Smooth muscle cell (in vitro differentiated cells): ENCODE results near the gene RAD51B. TPM values are rescaled to one million over a fixed set of nuclear protein-coding genes. Genes with fewer than 3 reads are reported as not detected.
A peak's percentile ranks its signal among the peaks of the same experiment; 100 is the strongest.

Source experiments
- DNase-seq: peaks from one replicate; lab custom pipeline; 2025; ENCODE audit not compliant: unreplicated experiment; lab: John Stamatoyannopoulos, UW
- H2AFZ ChIP-seq: fragments of 200-600 bp; sonication (generic); 2 replicates; pipeline ENCODE4 v1.6.0; 2016; ENCODE audit warnings: antibody characterized with exemption, low read depth, mild to moderate bottlenecking
- H3F3A ChIP-seq: fragments of 200-600 bp; sonication (generic); 2 replicates; pipeline ENCODE4 v1.6.0; 2017; ENCODE audit warnings: antibody characterized with exemption, low read depth
- H3K27ac ChIP-seq: fragments of 200-600 bp; sonication (generic); 2 replicates; pipeline ENCODE4 v1.5.1; 2016; ENCODE audit warnings: low read depth, mild to moderate bottlenecking
- H3K27me3 ChIP-seq: fragments of 200-600 bp; sonication (generic); 2 replicates; pipeline ENCODE4 v1.6.1; 2016; ENCODE audit warnings: low read depth, mild to moderate bottlenecking
- H3K36me3 ChIP-seq: fragments of 200-600 bp; sonication (generic); 2 replicates; pipeline ENCODE4 v1.5.1; 2016; ENCODE audit warnings: low read depth
- H3K4me1 ChIP-seq: fragments of 200-600 bp; sonication (generic); 2 replicates; pipeline ENCODE4 v1.5.1; 2016; ENCODE audit warnings: low read depth
- H3K4me2 ChIP-seq: fragments of 200-600 bp; sonication (generic); 2 replicates; pipeline ENCODE4 v1.6.0; 2016; ENCODE audit warnings: mild to moderate bottlenecking
- H3K4me3 ChIP-seq: fragments of 200-600 bp; sonication (generic); 2 replicates; pipeline ENCODE4 v1.5.1; 2016; ENCODE audit warnings: mild to moderate bottlenecking
- H3K79me2 ChIP-seq: fragments of 200-600 bp; sonication (generic); 2 replicates; pipeline ENCODE4 v1.6.0; 2016; ENCODE audit warnings: low read depth, mild to moderate bottlenecking
- H3K9ac ChIP-seq: fragments of 200-600 bp; sonication (generic); 2 replicates; pipeline ENCODE4 v1.6.0; 2016; ENCODE audit warnings: low read depth
- H3K9me3 ChIP-seq: fragments of 200-600 bp; sonication (generic); replicated peaks from 2 replicates; pipeline ENCODE4 v1.5.1; 2016; ENCODE audit warnings: low read depth
- H4K20me1 ChIP-seq: fragments of 200-600 bp; sonication (generic); 2 replicates; pipeline ENCODE4 v1.6.0; 2016; ENCODE audit warnings: low read depth
- CTCF ChIP-seq: fragments of 200-600 bp; sonication (generic); IDR thresholded peaks from 2 replicates; pipeline ENCODE4 v1.5.1; 2017; ENCODE audit warnings: borderline replicate concordance, mild to moderate bottlenecking, antibody characterized with exemption; ENCODE audit not compliant: insufficient read depth, poor library complexity, severe bottlenecking
- WGBS: methylation state at CpG from one replicate; pipeline ENCODE4 v1.1.7; 2016; ENCODE audit warnings: low lambda C conversion rate; 5-methylcytosine and 5-hydroxymethylcytosine counted together
- polyA plus RNA-seq: library from polyadenylated mRNA; unstranded; fragments of >200 nt; fragmentation: Nextera tagmentation; extraction: Ambion mirVana; gene quantifications from 2 replicates; pipeline ENCODE4 v1.2.1, GENCODE V29; 2016
- total RNA-seq: library from RNA; depleted of rRNA; stranded (reverse); fragments of >200 nt; gene quantifications from 2 replicates; pipeline ENCODE4 v1.2.3, GENCODE V29; 2014

Gene RAD51B
- total and polyA plus RNA-seq, 2 experiments from 2014 or later, result 4.6 to 5.3 TPM

GRCh38 chr14:68235011-68235410 is 415.4 kb downstream of the RAD51B start:
- H3K9ac ChIP-seq, result no peak overlapping the region
- peak overlapping the region; percentile 97 for H3K27ac ChIP-seq
- WGBS, result 53% methylated on average over 3 of the region's 3 CpGs
- H3K4me1 ChIP-seq, result peaks cover 33% of the 10 kb centered on the region
- no peak for DNase-seq
- TF ChIP-seq CTCF, result no peak
- no peaks in the 10 kb centered on the region for H3K79me2 ChIP-seq
- peaks cover 27% of the 10 kb centered on the region for H3F3A ChIP-seq
- H3K4me3 ChIP-seq, result no peak overlapping the region
- no peaks in the 10 kb centered on the region for H3K27me3 ChIP-seq
- peak overlapping the region; percentile 33 for H3K4me2 ChIP-seq
- H4K20me1 ChIP-seq, result no peaks in the 10 kb centered on the region
- no peaks in the 10 kb centered on the region for H3K36me3 ChIP-seq
- no peak overlapping the region for H2AFZ ChIP-seq
- no peaks in the 10 kb centered on the region for H3K9me3 ChIP-seq

- H3K4me3 ChIP-seq, result no peak overlapping the region
These were observed 417.2 kb downstream of the RAD51B start for GRCh38 chr14:68236582-68237458.

GRCh38 chr14:68238551-68238950 is 419.0 kb downstream of the RAD51B start:
- H3K27me3 ChIP-seq, result no peaks in the 10 kb centered on the region
- TF ChIP-seq CTCF, result no peak
- no peak overlapping the region for H3K4me2 ChIP-seq
- no peak overlapping the region for H3K4me3 ChIP-seq
- 100% methylated on average over 1 of the region's 1 CpG for WGBS
- H3K9ac ChIP-seq, result no peak overlapping the region
- H3F3A ChIP-seq, result peaks cover 17% of the 10 kb centered on the region
- H3K36me3 ChIP-seq, result no peaks in the 10 kb centered on the region
- H4K20me1 ChIP-seq, result no peaks in the 10 kb centered on the region
- H3K79me2 ChIP-seq, result no peaks in the 10 kb centered on the region
- DNase-seq, result no peak
- no peak overlapping the region for H3K27ac ChIP-seq
- H3K9me3 ChIP-seq, result no peaks in the 10 kb centered on the region
- peaks cover 17% of the 10 kb centered on the region for H3K4me1 ChIP-seq
- H2AFZ ChIP-seq, result no peak overlapping the region

More at GRCh38 chr14:68236582-68237458, 417.2 kb downstream of the RAD51B start:
- Histone ChIP-seq H4K20me1 (no peaks in the 10 kb centered on the region), H3K79me2 (no peaks in the 10 kb centered on the region), H3F3A (peaks cover 25% of the 10 kb centered on the region), H3K9ac (no peak overlapping the region), H3K27me3 (no peaks in the 10 kb centered on the region), H3K9me3 (no peaks in the 10 kb centered on the region), H3K27ac (peak overlapping the region; percentile 18), H3K36me3 (no peaks in the 10 kb centered on the region), H3K4me1 (peaks cover 23% of the 10 kb centered on the region), H2AFZ (no peak overlapping the region), H3K4me2 (no peak overlapping the region)
- DNase-seq, result no peak
- no peak for TF ChIP-seq CTCF
- 33% methylated on average over 1 of the region's 1 CpG for WGBS
